ENCODE results near the gene SORCS2.

DNA sequence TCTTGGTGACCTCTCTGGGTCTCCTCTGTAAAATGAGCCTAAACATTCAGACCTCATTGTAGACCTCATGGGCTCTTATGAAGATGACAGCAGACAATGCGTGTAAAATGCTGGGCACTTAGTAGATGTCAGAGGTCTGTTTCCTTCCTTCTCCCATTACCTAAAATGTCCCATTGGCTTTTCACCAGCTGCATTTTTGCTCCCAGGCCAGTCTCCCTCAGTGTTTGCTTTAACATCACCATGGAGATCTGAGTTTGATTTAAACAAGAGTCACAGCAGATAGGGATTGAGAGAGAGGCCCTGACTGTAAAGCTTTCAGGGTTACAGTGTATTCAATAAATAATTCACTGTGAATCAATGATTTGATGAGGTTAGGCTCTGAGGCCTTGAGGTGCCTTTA lies 218.1 kb downstream of the SORCS2 start:
- TF ChIP-seq POLR2AphosphoS5 (IDR thresholded peaks at IDR 0.05) (no peak), EP300 (IDR thresholded peaks at IDR 0.05; ENCODE audit: low read depth) (no peak), CTCF (IDR thresholded peaks at IDR 0.05) (no peak)
